Panc1 (cell line): ENCODE results near the gene DPYD.

Experiments used
- REST ChIP-seq, 2 experiments: IDR thresholded peaks; 2 replicates each; pipeline ENCODE4 v1.6.1; 2011 to 2012; ENCODE audit warnings: low read depth in 2 of 2, control low read depth in 1 of 2, low read length in 1 of 2, mild to moderate bottlenecking in 1 of 2, moderate library complexity in 1 of 2; ENCODE audit not compliant: insufficient read depth in 1 of 2
- TCF7L2 ChIP-seq: IDR thresholded peaks from 2 replicates; pipeline ENCODE4 v1.6.1; 2011; ENCODE audit warnings: mild to moderate bottlenecking, low read depth, low read length, inconsistent platforms
- TF ChIP-seq, protein P1 (sequence below): fragments of 450-650 bp; IDR thresholded peaks from 2 replicates; pipeline ENCODE4 v1.5.1; 2017; ENCODE audit warnings: mild to moderate bottlenecking

- TF ChIP-seq, protein P1, sequence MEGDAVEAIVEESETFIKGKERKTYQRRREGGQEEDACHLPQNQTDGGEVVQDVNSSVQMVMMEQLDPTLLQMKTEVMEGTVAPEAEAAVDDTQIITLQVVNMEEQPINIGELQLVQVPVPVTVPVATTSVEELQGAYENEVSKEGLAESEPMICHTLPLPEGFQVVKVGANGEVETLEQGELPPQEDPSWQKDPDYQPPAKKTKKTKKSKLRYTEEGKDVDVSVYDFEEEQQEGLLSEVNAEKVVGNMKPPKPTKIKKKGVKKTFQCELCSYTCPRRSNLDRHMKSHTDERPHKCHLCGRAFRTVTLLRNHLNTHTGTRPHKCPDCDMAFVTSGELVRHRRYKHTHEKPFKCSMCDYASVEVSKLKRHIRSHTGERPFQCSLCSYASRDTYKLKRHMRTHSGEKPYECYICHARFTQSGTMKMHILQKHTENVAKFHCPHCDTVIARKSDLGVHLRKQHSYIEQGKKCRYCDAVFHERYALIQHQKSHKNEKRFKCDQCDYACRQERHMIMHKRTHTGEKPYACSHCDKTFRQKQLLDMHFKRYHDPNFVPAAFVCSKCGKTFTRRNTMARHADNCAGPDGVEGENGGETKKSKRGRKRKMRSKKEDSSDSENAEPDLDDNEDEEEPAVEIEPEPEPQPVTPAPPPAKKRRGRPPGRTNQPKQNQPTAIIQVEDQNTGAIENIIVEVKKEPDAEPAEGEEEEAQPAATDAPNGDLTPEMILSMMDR: no peak
- TF ChIP-seq REST (IDR thresholded peaks at IDR 0.05; ENCODE audit: insufficient read depth in 1 of 2, low read depth in 2 of 2, low read length in 1 of 2) (no peak), TCF7L2 (no peak)
These were observed 343.2 kb downstream of the DPYD start for GRCh38 chr1:97577613-97578012.
